Psoas muscle (tissue), 8 donors: ENCODE data around the gene LCOR. TPM values are rescaled to one million over a fixed set of nuclear protein-coding genes. Genes with fewer than 3 reads are reported as not detected.

ENCODE experiments used
- ATAC-seq, 4 donors: fragments of 200-7000 bp; cut with Tn5 transposase; one replicate each; pipeline ENCODE4 v1.9.1; 2020; ENCODE audit warnings: moderate library complexity in 3 of 4, mild to moderate bottlenecking in 2 of 4
- DNase-seq, 2 donors: peaks; one replicate each; pipeline ENCODE4 v3.0.0-alpha.2; 2020
- H3K27ac ChIP-seq: fragments of 200-600 bp; one replicate; pipeline ENCODE4 v1.8.0; 2022
- H3K27me3 ChIP-seq, 3 donors: fragments of 200-600 bp in 1 of 3; one replicate each; pipeline versions ENCODE4 v1.6.1 to v1.8.0; 2013 to 2022; ENCODE audit warnings: low read length in 2 of 3, mild to moderate bottlenecking in 2 of 3, moderate library complexity in 1 of 3; ENCODE audit not compliant: insufficient read depth in 3 of 3
- H3K36me3 ChIP-seq, 2 donors: fragments of 200-600 bp in 1 of 2; one replicate each; pipeline versions ENCODE4 v1.6.1 to v1.8.0; 2013 to 2022; ENCODE audit warnings: low read depth in 1 of 2, mild to moderate bottlenecking in 1 of 2, moderate library complexity in 1 of 2; ENCODE audit not compliant: insufficient read depth in 1 of 2
- H3K4me1 ChIP-seq: fragments of 200-600 bp; one replicate; pipeline ENCODE4 v1.8.0; 2022
- H3K4me3 ChIP-seq: fragments of 200-600 bp; one replicate; pipeline ENCODE4 v1.8.0; 2022; ENCODE audit warnings: mild to moderate bottlenecking
- H3K9me3 ChIP-seq: fragments of 200-600 bp; one replicate; pipeline ENCODE4 v1.8.0; 2022
- CTCF ChIP-seq: fragments of 200-600 bp; IDR thresholded peaks from one replicate; pipeline ENCODE4 v1.8.0; 2022; ENCODE audit warnings: antibody characterized with exemption
- WGBS, 3 donors: extraction: QIAGEN DNeasy Blood & Tissue Kit; methylation state at CpG; one replicate each; pipeline versions ENCODE4 v1.1.6 to v1.1.7; 2013; 5-methylcytosine and 5-hydroxymethylcytosine counted together
- intact Hi-C, 2 donors: fragments of 100-400 bp; cut with DNase I; formaldehyde crosslinking; loops; one replicate each; pipeline versions ENCODE4 v1.11.0 to v1.14.2; 2022
- polyA plus RNA-seq, 3 donors: library from polyadenylated mRNA; stranded (reverse); fragments of 200-250 nt; gene quantifications; one replicate each; pipeline ENCODE4 v1.2.3, GENCODE V29; 2013
- total RNA-seq, 4 donors: library from RNA; stranded (reverse); fragmentation: NEBNext Ultra II Directional in 2 of 4; extraction: Animal tissue kit (Norgen Biotek cat#: 25700) in 2 of 4; gene quantifications; one replicate each; pipeline versions ENCODE4 v1.2.1 to v1.2.4, GENCODE V29; 2021 to 2023
- donor health status: healthy with polysubstance abuse.
- donor health status: DM: no; HTN: no; CAD: no; lungs with moderate emphysema.
- donor health status: Bipolar disorder and iron deficiency.
- donor health status: healthy.
- donor health status: DM: yes; HTN: yes; CAD: no.
- donor health status: DM: no; HTN: no; CAD: no.
- donor health status: DM: no; HTN: no; CAD: no.
- donor health status: DM: yes; HTN: yes; CAD: no.

The LCOR gene
- total and polyA plus RNA-seq, 7 donors, result 1.7 to 30.4 (median 13.6) TPM

- peak in 2 of 4 donors; percentile 14 to 30 for ATAC-seq
- peaks cover 6% of the 10 kb centered on the region for H3K4me1 ChIP-seq
- no peaks in the 10 kb centered on the region for H3K27me3 ChIP-seq
- no peaks in the 10 kb centered on the region for H3K36me3 ChIP-seq
- TF ChIP-seq CTCF, result no peak
- H3K27ac ChIP-seq, result no peak overlapping the region
- no peaks in the 10 kb centered on the region for H3K9me3 ChIP-seq
- intact Hi-C loops, result no loop called here
- no peak for DNase-seq
- WGBS, 3 donors, result 82 to 87% (median 87%) methylated on average over 24 to 25 of the region's 25 CpGs
- H3K4me3 ChIP-seq, result no peak overlapping the region
These were observed 168.5 kb downstream of the LCOR start for GRCh38 chr10:97000487-97001182.

- 89 to 91% (median 91%) methylated on average over 17 of the region's 17 CpGs for WGBS, 3 donors
- Histone ChIP-seq H3K4me3 (no peak overlapping the region), H3K36me3 (no peaks in the 10 kb centered on the region), H3K4me1 (peaks cover 1% of the 10 kb centered on the region), H3K27ac (no peak overlapping the region), H3K27me3 (no peaks in the 10 kb centered on the region), H3K9me3 (no peaks in the 10 kb centered on the region)
- intact Hi-C loops, result no loop called here
- no peak for TF ChIP-seq CTCF
- no peak for DNase-seq
- no peak for ATAC-seq
These were observed 169.3 kb downstream of the LCOR start for GRCh38 chr10:97001183-97001991.

- peaks cover 4% of the 10 kb centered on the region for H3K9me3 ChIP-seq
- no peaks in the 10 kb centered on the region for H3K36me3 ChIP-seq
- intact Hi-C loops, result no loop called here
- H3K4me3 ChIP-seq, result no peak overlapping the region
- no peaks in the 10 kb centered on the region for H3K4me1 ChIP-seq
- no peak overlapping the region for H3K27ac ChIP-seq
- 93 to 97% (median 97%) methylated on average over 16 of the region's 16 CpGs for WGBS, 3 donors
- H3K27me3 ChIP-seq, result no peaks in the 10 kb centered on the region
- ATAC-seq (no peak), DNase-seq (no peak)
- TF ChIP-seq CTCF, result no peak
These were observed 170.6 kb downstream of the LCOR start for GRCh38 chr10:97002670-97003069.

GRCh38 chr10:97003151-97003803 is 171.2 kb downstream of the LCOR start:
- H3K27ac ChIP-seq, result no peak overlapping the region
- no peak for DNase-seq
- intact Hi-C loops, result no loop called here
- H3K4me1 ChIP-seq, result no peaks in the 10 kb centered on the region
- peaks cover 8% of the 10 kb centered on the region for H3K9me3 ChIP-seq
- WGBS, 3 donors, result 91 to 95% (median 94%) methylated on average over 13 of the region's 13 CpGs
- no peaks in the 10 kb centered on the region for H3K36me3 ChIP-seq
- H3K4me3 ChIP-seq, result no peak overlapping the region
- no peak for ATAC-seq
- H3K27me3 ChIP-seq, result no peaks in the 10 kb centered on the region
- TF ChIP-seq CTCF, result no peak
